BJ (cell line): Measurements from ENCODE around the gene TMEM165. TPM values are rescaled to one million over a fixed set of nuclear protein-coding genes. Genes with fewer than 3 reads are reported as not detected.

Experiments used
- CTCF ChIA-PET: fragments of 350-600 bp; formaldehyde crosslinking; extraction: SDS; loops from one replicate; lab custom pipeline; 2021; ENCODE audit warnings: antibody characterized with exemption, inconsistent platforms; lab: Yijun Ruan, JAX
- POLR2A ChIA-PET: fragments of 300-600 bp; sonication (Branson Sonifier 250); formaldehyde crosslinking; extraction: SDS; loops from one replicate; lab custom pipeline; 2021; ENCODE audit warnings: antibody characterized with exemption; lab: Charles Lee
- DNase-seq: peaks from one replicate; pipeline ENCODE4 v3.0.0-alpha.2; 2011; ENCODE audit warnings: low read depth
- H3K27me3 ChIP-seq: 2 replicates; pipeline ENCODE4 v1.6.0; 2011; ENCODE audit warnings: low read length; ENCODE audit not compliant: control insufficient read depth, insufficient read depth
- H3K36me3 ChIP-seq: 2 replicates; pipeline ENCODE4 v1.5.1; 2011; ENCODE audit warnings: low read length; ENCODE audit not compliant: control insufficient read depth, insufficient read depth
- H3K4me3 ChIP-seq: 2 replicates; pipeline ENCODE4 v1.5.1; 2011; ENCODE audit warnings: low read depth, mild to moderate bottlenecking, control low read depth, low read length
- polyA plus RNA-seq: library from polyadenylated mRNA; depleted of rRNA; stranded (reverse); fragments of >200 nt; gene quantifications from 2 replicates; pipeline ENCODE4 v1.2.3, GENCODE V29; 2011
- TF ChIP-seq, protein P1 (sequence below): IDR thresholded peaks from 2 replicates; pipeline ENCODE4 v1.5.1; 2011; ENCODE audit warnings: low read depth, mild to moderate bottlenecking, control low read depth, inconsistent platforms, low read length, moderate library complexity; ENCODE audit not compliant: insufficient read depth

TMEM165 gene
- polyA plus RNA-seq, 1 experiment, result 129 TPM

DNA sequence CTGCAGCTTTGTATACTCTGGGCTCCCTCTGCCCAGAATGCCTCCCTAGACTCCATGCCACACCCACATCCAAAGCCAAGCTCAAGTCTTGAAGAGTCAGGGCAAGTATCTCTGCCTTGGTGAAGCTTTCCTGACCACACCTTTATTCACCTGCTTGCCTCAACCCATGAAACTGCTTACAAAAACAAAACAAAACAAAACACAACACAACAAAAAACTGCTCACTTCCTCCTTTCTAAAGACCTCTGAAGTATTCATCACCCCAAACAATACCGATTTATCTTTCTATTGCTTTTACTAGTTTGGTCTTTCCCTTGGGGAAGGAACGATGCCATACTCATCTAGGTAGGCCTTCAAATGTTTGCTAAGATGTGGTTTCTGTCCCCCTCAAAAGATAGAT lies 45.0 kb downstream of the TMEM165 start:
- CTCF ChIA-PET, result interaction anchor here (0.9 kb wide), 1 partner anchor 114 kb away, joined by 3 read pairs; no protein-coding TSS in a partner anchor
- Histone ChIP-seq H3K27me3 (no peaks in the 10 kb centered on the region), H3K4me3 (no peak overlapping the region), H3K36me3 (peaks cover 2% of the 10 kb centered on the region)
- no peak for DNase-seq
- POLR2A ChIA-PET, result no interaction called here
- TF ChIP-seq, protein P1, sequence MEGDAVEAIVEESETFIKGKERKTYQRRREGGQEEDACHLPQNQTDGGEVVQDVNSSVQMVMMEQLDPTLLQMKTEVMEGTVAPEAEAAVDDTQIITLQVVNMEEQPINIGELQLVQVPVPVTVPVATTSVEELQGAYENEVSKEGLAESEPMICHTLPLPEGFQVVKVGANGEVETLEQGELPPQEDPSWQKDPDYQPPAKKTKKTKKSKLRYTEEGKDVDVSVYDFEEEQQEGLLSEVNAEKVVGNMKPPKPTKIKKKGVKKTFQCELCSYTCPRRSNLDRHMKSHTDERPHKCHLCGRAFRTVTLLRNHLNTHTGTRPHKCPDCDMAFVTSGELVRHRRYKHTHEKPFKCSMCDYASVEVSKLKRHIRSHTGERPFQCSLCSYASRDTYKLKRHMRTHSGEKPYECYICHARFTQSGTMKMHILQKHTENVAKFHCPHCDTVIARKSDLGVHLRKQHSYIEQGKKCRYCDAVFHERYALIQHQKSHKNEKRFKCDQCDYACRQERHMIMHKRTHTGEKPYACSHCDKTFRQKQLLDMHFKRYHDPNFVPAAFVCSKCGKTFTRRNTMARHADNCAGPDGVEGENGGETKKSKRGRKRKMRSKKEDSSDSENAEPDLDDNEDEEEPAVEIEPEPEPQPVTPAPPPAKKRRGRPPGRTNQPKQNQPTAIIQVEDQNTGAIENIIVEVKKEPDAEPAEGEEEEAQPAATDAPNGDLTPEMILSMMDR, result no peak

GRCh38 chr4:55442541-55442940 lies 46.8 kb downstream of the TMEM165 start:
- DNase-seq, result no peak
- Histone ChIP-seq H3K4me3 (no peak overlapping the region), H3K27me3 (no peaks in the 10 kb centered on the region), H3K36me3 (no peaks in the 10 kb centered on the region)
- TF ChIP-seq, protein P1, result no peak
- ChIA-PET POLR2A (no interaction called here), CTCF (interaction anchor here (1.1 to 1.9 kb wide), 2 partner anchors 26 to 110 kb away, joined by 3 to 4 read pairs; no protein-coding TSS in a partner anchor)

DNA sequence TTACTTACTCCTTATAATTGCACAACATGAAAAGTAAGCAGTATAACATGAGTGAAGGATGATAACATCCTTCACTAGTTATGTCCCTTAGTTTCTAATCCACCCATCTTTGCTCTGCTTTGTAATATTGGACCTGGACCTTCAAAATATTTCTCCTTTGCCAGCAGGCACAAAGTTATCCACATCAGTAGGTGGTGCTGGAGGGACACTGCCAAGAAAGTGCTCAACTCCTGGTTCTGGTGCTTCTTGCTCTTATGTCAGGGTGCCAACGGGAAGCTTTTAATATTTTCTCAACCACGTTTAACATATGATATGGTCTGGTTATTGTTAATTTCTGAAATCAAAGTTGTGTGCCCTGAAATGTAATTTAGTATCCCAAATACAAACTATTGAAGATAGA lies 49.1 kb downstream of the TMEM165 start:
- no peak for DNase-seq
- ChIA-PET POLR2A (no interaction called here), CTCF (interaction anchor here (1.1 to 2.7 kb wide), 5 partner anchors 9 to 291 kb away, joined by 3 to 11 read pairs (median 7); partner anchors contain the start of gene SRD5A3)
- no peak overlapping the region for H3K4me3 ChIP-seq
- peaks cover under 1% of the 10 kb centered on the region for H3K36me3 ChIP-seq
- H3K27me3 ChIP-seq, result no peaks in the 10 kb centered on the region
- TF ChIP-seq, protein P1, result peak; percentile 49

- Histone ChIP-seq H3K36me3 (peaks cover 2% of the 10 kb centered on the region), H3K4me3 (no peak overlapping the region), H3K27me3 (no peaks in the 10 kb centered on the region)
- ChIA-PET CTCF (interaction anchor here (0.7 to 2.7 kb wide), 12 partner anchors 8 to 108 kb away, joined by 3 to 11 read pairs (median 3); partner anchors contain the start of genes SRD5A3 and TMEM165), POLR2A (interaction anchor here (0.6 kb wide), 1 partner anchor 101 kb away, joined by 3 read pairs; the partner anchor contains the start of gene CLOCK)
- DNase-seq, result peak; percentile 53
- TF ChIP-seq, protein P1, result no peak
Observed at GRCh38 chr4:55445921-55446577, 50.3 kb downstream of the TMEM165 start.

GRCh38 chr4:55446578-55446922 lies 50.8 kb downstream of the TMEM165 start:
- Histone ChIP-seq H3K4me3 (no peak overlapping the region), H3K27me3 (no peaks in the 10 kb centered on the region), H3K36me3 (peaks cover 2% of the 10 kb centered on the region)
- TF ChIP-seq, protein P1, result no peak
- CTCF ChIA-PET, result interaction anchor here (1.0 to 1.5 kb wide), 4 partner anchors 9 to 103 kb away, joined by 3 to 6 read pairs (median 3); partner anchors contain the start of gene TMEM165
- DNase-seq, result no peak
- POLR2A ChIA-PET, result no interaction called here
